Lower leg skin (tissue), 4 donors: ENCODE results near the gene PSME4. TPM values are rescaled to one million over a fixed set of nuclear protein-coding genes. Genes with fewer than 3 reads are reported as not detected.
A peak's percentile ranks its signal among the peaks of the same experiment; 100 is the strongest.
"Not testable (repeated sequence)": the region's sequence is repeated elsewhere in the genome, so short reads cannot be mapped to it uniquely, and the experiment has no call there.

Source experiments
- DNase-seq, 2 donors: peaks; one replicate each; pipeline ENCODE4 v3.0.0-alpha.2; 2019; ENCODE audit warnings: low spot score in 2 of 2
- H3K4me3 ChIP-seq: fragments of 200-600 bp; sonication (generic); 2 replicates; pipeline ENCODE4 v1.5.1; 2017; ENCODE audit warnings: mild to moderate bottlenecking, low read depth; ENCODE audit not compliant: poor library complexity, severe bottlenecking
- POLR2A ChIP-seq, 2 donors: fragments of 450-650 bp; IDR thresholded peaks; one replicate each; pipeline ENCODE4 v1.6.1; 2016 to 2017; ENCODE audit warnings: antibody characterized with exemption in 2 of 2, mild to moderate bottlenecking in 1 of 2, moderate library complexity in 1 of 2
- WGBS, 2 donors: methylation state at CpG; one replicate each; pipeline ENCODE4 v1.1.5; 2018; 5-methylcytosine and 5-hydroxymethylcytosine counted together
- intact Hi-C: fragments of 100-400 bp; cut with DNase I; formaldehyde crosslinking; loops from one replicate; pipeline ENCODE4 v1.15.0; 2023; ENCODE audit warnings: low total_unique reads
- total RNA-seq, 4 donors: library from RNA; depleted of rRNA; stranded (reverse); fragments of >200 nt; gene quantifications; one replicate each; pipeline ENCODE4 v1.1.0, GENCODE V29; 2016
- TF ChIP-seq, protein P1 (sequence below), 3 donors: fragments of 450-650 bp; IDR thresholded peaks; one replicate each; pipeline ENCODE4 v1.5.1; 2016; ENCODE audit warnings: antibody characterized with exemption in 3 of 3, mild to moderate bottlenecking in 3 of 3, moderate library complexity in 2 of 3

Gene PSME4
- total RNA-seq, 4 donors from 2014 or later = 29.7 to 42.2 (median 32.6) TPM

DNA sequence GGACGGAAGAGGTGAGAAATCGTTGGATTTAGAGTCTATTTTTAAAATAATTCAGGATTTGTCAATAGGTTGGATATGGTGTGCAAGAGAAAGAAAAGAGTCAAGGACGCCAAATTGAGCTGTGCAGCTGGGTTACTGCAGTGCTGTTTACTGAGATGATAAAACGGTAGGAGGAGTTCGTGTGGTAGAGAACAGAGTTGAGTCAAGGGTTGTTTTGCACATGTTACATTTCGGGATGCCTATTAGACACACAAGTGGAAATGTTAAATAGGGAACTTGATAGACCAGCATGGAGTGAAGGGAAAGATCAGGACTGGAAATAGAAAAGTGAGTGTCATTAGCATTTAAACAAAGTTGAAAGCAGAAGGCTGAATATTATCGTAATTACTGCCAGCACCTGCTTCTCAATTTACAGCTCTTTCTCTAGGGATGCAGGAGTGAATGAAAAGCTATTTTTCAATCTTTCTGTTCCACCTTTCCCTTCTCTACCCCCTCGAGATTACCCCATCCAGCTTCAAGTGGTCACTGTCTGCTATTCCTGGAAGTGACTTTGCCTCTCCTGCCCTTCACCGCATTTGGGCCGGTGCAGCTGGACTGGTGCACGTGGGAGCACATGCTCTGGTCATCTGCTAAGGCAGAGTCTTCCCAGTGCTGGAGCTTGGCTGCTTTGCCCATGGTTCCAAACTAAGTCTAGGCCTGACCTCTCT lies 141.4 kb downstream of the PSME4 start:
- no peak overlapping the region for H3K4me3 ChIP-seq

DNA sequence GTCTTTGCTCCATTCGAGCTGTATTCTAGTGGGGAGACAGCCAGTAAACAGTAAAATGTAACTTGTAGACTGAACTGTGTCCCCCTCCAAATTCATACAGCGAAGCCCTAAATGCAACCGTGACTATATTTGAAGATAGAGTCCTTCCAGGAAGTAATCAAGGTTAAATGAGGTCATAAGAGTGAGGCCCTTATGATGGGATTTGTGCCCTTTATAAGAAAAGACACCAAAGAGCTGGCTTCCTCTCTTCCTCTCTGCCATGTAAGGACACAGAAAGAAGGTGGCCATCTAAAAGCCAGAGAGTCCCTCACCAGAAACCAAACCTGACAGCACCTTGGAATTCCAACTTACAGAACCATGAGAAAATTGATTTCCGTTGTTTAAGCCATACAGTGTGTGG lies 142.5 kb downstream of the PSME4 start:
- WGBS, 2 donors = 94 to 98% methylated on average over 4 of the region's 4 CpGs
- TF ChIP-seq POLR2A (IDR thresholded peaks at IDR 0.05) = no peak
- TF ChIP-seq, protein P1, sequence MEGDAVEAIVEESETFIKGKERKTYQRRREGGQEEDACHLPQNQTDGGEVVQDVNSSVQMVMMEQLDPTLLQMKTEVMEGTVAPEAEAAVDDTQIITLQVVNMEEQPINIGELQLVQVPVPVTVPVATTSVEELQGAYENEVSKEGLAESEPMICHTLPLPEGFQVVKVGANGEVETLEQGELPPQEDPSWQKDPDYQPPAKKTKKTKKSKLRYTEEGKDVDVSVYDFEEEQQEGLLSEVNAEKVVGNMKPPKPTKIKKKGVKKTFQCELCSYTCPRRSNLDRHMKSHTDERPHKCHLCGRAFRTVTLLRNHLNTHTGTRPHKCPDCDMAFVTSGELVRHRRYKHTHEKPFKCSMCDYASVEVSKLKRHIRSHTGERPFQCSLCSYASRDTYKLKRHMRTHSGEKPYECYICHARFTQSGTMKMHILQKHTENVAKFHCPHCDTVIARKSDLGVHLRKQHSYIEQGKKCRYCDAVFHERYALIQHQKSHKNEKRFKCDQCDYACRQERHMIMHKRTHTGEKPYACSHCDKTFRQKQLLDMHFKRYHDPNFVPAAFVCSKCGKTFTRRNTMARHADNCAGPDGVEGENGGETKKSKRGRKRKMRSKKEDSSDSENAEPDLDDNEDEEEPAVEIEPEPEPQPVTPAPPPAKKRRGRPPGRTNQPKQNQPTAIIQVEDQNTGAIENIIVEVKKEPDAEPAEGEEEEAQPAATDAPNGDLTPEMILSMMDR (IDR thresholded peaks at IDR 0.05) = no peak
- H3K4me3 ChIP-seq = no peak overlapping the region
- DNase-seq = no peak
- intact Hi-C loops = no loop called here

More for the DNA sequence above, 141.4 kb downstream of the PSME4 start:
- WGBS, 2 donors = 84 to 91% methylated on average over 11 of the region's 11 CpGs
- intact Hi-C loops = no loop called here
- no peak for DNase-seq
- no peak for TF ChIP-seq POLR2A (IDR thresholded peaks at IDR 0.05)
- TF ChIP-seq, protein P1 (IDR thresholded peaks at IDR 0.05) = no peak

DNA sequence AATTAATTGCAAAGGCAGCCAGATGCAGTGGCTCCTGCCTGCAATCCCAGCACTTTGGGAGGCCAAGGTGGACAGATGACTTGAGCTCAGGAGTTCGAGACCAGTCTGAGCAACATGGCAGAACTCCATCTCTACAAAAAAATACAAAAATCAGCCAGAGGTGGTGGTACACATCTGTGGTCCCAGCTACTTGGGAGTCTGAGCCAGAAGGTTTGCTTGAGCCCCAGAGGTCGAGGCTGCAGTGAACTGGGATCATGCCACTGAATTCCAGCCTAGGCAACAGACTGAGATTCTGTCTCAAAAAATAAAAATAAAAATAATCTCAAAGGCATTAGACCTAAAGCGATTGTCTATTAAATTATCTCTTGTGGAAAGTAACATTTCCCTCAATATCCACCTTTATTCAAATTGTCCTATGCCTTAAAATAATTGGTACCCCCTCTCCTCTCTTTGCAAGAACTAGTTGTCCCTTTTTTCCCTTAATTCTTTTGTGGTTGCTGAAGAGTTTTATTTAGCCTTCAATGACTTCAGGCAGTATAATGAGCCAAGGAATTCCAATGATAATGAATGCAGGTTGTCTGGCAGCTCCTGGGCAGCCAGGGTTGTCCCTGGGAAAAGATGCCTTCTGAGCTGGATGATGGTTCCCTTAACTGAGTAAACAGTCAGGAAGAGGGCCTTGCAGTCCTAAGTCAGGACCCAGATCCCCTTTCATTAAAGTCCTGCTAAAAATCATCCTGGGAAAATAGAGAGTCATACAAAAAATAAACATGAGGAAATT lies 143.2 kb downstream of the PSME4 start:
- TF ChIP-seq POLR2A (IDR thresholded peaks at IDR 0.05) = no peak
- TF ChIP-seq, protein P1 (IDR thresholded peaks at IDR 0.05) = no peak
- intact Hi-C loops = no loop called here
- DNase-seq = no peak
- WGBS, 2 donors = 75 to 82% methylated on average over 3 of the region's 3 CpGs
- H3K4me3 ChIP-seq = no peak overlapping the region

DNA sequence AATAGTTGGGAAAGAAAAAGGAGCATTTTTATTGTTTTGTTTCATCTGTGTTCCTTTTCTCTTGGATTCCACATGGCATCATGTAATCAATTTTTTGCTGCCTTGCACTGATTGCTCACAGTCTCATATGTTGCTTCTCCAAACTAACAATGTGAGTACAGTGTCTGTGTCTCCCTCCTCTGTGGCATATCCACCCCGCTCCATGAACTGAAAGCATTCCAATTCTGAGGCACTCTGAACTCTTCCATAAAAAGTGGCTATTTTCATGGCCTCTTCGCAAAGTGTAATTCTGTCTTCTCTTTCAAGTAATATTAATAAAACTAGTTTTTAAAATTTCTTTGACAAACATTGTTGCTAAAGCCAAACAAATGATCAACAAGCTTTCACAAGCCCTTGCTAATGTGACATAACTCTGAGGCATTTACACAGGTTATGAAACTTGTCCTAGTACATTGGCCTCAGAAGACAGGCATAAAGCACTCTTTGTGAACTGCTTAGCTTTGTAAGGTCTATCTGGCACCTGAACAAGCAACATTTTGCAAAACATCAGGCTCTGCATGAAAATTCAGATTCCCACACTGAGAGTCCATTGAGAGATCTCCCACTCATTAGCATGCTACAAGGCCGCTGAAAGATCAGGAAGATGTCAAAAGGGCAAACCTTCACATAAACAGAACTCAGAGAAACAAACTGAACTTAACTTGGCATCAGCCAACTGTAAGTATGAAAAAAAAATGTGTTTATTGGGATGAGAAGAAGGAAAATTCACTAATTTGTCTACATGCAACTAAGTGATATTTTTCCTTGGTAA lies 144.0 kb downstream of the PSME4 start:
- intact Hi-C loops = no loop called here
- no peak overlapping the region for H3K4me3 ChIP-seq
- peak in 1 of 2 donors; percentile 62 for DNase-seq
- TF ChIP-seq, protein P1 (IDR thresholded peaks at IDR 0.05) = no peak
- no peak for TF ChIP-seq POLR2A (IDR thresholded peaks at IDR 0.05)
- WGBS, 2 donors = 35 to 56% methylated on average over 3 of the region's 3 CpGs

DNA sequence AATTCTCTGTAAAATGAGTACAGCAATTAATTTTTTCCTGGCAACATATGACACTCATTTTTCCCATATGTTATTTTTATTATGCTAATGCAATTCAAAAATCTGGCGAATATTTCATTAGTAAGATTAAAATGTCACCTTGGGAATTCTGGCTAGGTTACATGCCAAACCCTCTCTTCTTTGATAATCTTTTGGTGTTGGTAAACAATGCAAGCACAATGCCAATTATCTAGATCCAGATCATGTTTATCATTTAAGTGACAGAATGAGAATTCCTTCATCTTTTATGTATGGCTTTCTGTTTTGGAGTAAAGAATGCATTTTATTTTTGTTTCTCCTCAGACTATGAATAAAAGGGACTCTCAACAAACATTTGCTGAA lies 144.8 kb downstream of the PSME4 start:
- 24 to 25% methylated on average over 1 of the region's 1 CpG for WGBS, 2 donors
- TF ChIP-seq POLR2A (IDR thresholded peaks at IDR 0.05) = no peak
- TF ChIP-seq, protein P1 (IDR thresholded peaks at IDR 0.05) = no peak
- intact Hi-C loops = no loop called here
- H3K4me3 ChIP-seq = no peak overlapping the region
- DNase-seq = no peak

DNA sequence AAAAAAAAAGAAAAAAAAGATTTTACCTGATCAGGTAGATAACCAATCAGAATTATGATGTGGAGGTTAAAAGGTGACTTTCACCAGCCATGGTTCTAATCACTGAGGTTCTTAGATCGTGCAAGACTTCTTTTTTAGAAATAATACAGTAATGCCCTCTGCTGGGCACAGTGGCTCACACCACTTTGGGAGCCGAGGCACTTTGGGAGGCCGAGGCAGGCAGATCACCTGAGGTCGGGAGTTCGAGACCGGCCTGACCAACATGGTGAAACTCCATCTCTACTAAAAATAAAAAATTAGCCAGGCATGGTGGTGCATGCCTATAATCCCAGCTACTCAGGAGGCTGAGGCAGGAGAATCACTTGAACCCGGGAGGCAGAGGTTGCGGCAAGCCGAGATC lies 147.2 kb downstream of the PSME4 start:
- H3K4me3 ChIP-seq, intact Hi-C loops, DNase-seq: not testable (repeated sequence)
- 85 to 92% methylated on average over 9 of the region's 9 CpGs for WGBS, 2 donors
